DND-41 (cell line): Measurements from ENCODE around the gene FBXO10.

ENCODE experiments used
- ATAC-seq: fragments of 200-7000 bp; cut with Tn5 transposase; 3 replicates; pipeline ENCODE4 v1.9.1; 2021; ENCODE audit warnings: low read depth; ENCODE audit not compliant: insufficient read depth
- DNase-seq: peaks from one replicate; pipeline ENCODE4 v3.0.0-alpha.2; 2020
- H2AFZ ChIP-seq: 2 replicates; pipeline ENCODE4 v1.6.0; 2012; ENCODE audit warnings: low read depth, low read length
- H3K27ac ChIP-seq: 2 replicates; pipeline ENCODE4 v1.5.1; 2012; ENCODE audit warnings: low read length, inconsistent platforms
- H3K27me3 ChIP-seq: fragments of 200-600 bp; sonication (generic); 2 replicates; pipeline ENCODE4 v1.6.0; 2012; ENCODE audit warnings: low read length, mild to moderate bottlenecking, inconsistent platforms; ENCODE audit not compliant: insufficient read depth, poor library complexity
- H3K36me3 ChIP-seq: 2 replicates; pipeline ENCODE4 v1.5.1; 2012; ENCODE audit warnings: low read length, inconsistent platforms; ENCODE audit not compliant: insufficient read depth
- H3K4me1 ChIP-seq: 2 replicates; pipeline ENCODE4 v1.5.1; 2012; ENCODE audit warnings: mild to moderate bottlenecking, low read length; ENCODE audit not compliant: insufficient read depth
- H3K4me2 ChIP-seq: 2 replicates; pipeline ENCODE4 v1.6.0; 2012; ENCODE audit warnings: mild to moderate bottlenecking, moderate library complexity, low read length, inconsistent platforms; ENCODE audit not compliant: insufficient read depth
- H3K4me3 ChIP-seq, 2 experiments: fragments of 200-600 bp in 1 of 2; shearing (Covaris generic) in 1 of 2; 2 replicates each; pipeline ENCODE4 v1.5.1; 2012 to 2016; ENCODE audit warnings: inconsistent platforms in 2 of 2, low read length in 2 of 2, mild to moderate bottlenecking in 2 of 2, low read depth in 1 of 2, moderate library complexity in 1 of 2
- H3K79me2 ChIP-seq: 2 replicates; pipeline ENCODE4 v1.6.0; 2012; ENCODE audit warnings: low read length, inconsistent platforms; ENCODE audit not compliant: insufficient read depth
- H3K9ac ChIP-seq: 2 replicates; pipeline ENCODE4 v1.6.0; 2012; ENCODE audit warnings: low read depth, mild to moderate bottlenecking, inconsistent platforms, low read length, moderate library complexity
- H3K9me3 ChIP-seq: 2 replicates; pipeline ENCODE4 v1.5.1; 2012; ENCODE audit warnings: low read length, moderate library complexity, mild to moderate bottlenecking, inconsistent platforms; ENCODE audit not compliant: insufficient read depth, severe bottlenecking
- H4K20me1 ChIP-seq: 2 replicates; pipeline ENCODE4 v1.6.0; 2012; ENCODE audit warnings: low read length; ENCODE audit not compliant: insufficient read depth
- EZH2 ChIP-seq: IDR thresholded peaks from 3 replicates; pipeline ENCODE4 v1.6.1; 2012; ENCODE audit warnings: borderline replicate concordance, low read depth, mild to moderate bottlenecking, moderate library complexity, low read length, inconsistent platforms; ENCODE audit not compliant: severe bottlenecking
- TF ChIP-seq, protein P1 (sequence below): IDR thresholded peaks from 2 replicates; pipeline ENCODE4 v1.5.1; 2012; ENCODE audit warnings: borderline replicate concordance, low read length, moderate library complexity, mild to moderate bottlenecking; ENCODE audit not compliant: poor library complexity, severe bottlenecking; ENCODE audit errors: extremely low read depth

FBXO10 gene

DNA sequence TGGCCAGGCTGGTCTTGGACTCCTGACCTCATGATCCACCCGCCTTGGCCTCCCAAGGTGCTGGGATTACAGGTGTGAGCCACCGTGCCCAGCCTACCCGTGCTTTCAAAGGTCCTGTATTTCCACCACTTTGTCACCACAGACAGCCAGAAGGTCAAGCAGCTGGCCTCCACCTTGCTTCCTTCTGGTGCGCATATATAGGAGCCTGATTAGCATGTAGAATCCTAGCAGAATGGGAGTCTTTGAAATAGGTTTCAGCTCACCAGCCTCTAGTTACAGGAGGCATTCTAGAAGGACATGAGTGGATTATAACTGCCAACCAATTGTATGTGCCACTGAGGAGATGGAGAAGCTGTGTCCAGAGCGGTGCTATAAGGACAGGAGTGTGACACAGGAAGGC, 71.6 kb downstream of the FBXO10 start:
- H2AFZ ChIP-seq = no peak overlapping the region
- no peak overlapping the region for H3K27ac ChIP-seq
- no peaks in the 10 kb centered on the region for H3K4me1 ChIP-seq
- H4K20me1 ChIP-seq = peaks cover 9% of the 10 kb centered on the region
- H3K36me3 ChIP-seq = peaks cover 75% of the 10 kb centered on the region
- H3K79me2 ChIP-seq = no peaks in the 10 kb centered on the region
- H3K9ac ChIP-seq = no peak overlapping the region
- no peaks in the 10 kb centered on the region for H3K27me3 ChIP-seq
- TF ChIP-seq, protein P1, sequence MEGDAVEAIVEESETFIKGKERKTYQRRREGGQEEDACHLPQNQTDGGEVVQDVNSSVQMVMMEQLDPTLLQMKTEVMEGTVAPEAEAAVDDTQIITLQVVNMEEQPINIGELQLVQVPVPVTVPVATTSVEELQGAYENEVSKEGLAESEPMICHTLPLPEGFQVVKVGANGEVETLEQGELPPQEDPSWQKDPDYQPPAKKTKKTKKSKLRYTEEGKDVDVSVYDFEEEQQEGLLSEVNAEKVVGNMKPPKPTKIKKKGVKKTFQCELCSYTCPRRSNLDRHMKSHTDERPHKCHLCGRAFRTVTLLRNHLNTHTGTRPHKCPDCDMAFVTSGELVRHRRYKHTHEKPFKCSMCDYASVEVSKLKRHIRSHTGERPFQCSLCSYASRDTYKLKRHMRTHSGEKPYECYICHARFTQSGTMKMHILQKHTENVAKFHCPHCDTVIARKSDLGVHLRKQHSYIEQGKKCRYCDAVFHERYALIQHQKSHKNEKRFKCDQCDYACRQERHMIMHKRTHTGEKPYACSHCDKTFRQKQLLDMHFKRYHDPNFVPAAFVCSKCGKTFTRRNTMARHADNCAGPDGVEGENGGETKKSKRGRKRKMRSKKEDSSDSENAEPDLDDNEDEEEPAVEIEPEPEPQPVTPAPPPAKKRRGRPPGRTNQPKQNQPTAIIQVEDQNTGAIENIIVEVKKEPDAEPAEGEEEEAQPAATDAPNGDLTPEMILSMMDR = no peak
- TF ChIP-seq EZH2 = no peak
- no peak overlapping the region for H3K4me2 ChIP-seq
- no peak overlapping the region for H3K4me3 ChIP-seq
- DNase-seq (no peak), ATAC-seq (no peak)
- no peaks in the 10 kb centered on the region for H3K9me3 ChIP-seq

DNA sequence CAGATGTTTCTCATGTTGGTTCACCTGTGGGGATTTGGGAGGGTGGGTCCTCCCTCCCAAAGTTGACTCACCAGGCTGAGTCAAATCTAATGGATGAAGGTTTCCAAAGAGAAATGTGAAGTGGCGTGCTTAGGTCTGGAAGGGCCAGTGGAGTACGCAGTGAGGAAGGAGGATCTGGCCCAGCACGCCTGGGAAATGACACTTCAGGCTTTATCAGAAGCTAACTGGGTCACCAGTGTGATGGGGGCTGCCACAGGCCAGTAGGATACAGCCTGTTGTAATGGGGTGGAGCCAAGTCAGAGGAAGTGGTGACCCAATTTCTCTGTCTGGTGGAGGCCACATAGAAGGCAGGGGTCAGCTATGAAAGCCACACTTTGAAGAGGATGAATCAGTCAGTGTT, 72.4 kb downstream of the FBXO10 start:
- H3K4me1 ChIP-seq = no peaks in the 10 kb centered on the region
- DNase-seq (no peak), ATAC-seq (peak; percentile 42; the same call in 1 of the 3 replicates)
- H3K4me3 ChIP-seq = no peak overlapping the region
- H2AFZ ChIP-seq = no peak overlapping the region
- no peak overlapping the region for H3K9ac ChIP-seq
- no peak overlapping the region for H3K4me2 ChIP-seq
- H3K9me3 ChIP-seq = no peaks in the 10 kb centered on the region
- H3K27ac ChIP-seq = no peak overlapping the region
- peaks cover 9% of the 10 kb centered on the region for H4K20me1 ChIP-seq
- no peaks in the 10 kb centered on the region for H3K79me2 ChIP-seq
- H3K27me3 ChIP-seq = no peaks in the 10 kb centered on the region
- TF ChIP-seq, protein P1 = no peak
- no peak for TF ChIP-seq EZH2
- peaks cover 76% of the 10 kb centered on the region for H3K36me3 ChIP-seq

DNA sequence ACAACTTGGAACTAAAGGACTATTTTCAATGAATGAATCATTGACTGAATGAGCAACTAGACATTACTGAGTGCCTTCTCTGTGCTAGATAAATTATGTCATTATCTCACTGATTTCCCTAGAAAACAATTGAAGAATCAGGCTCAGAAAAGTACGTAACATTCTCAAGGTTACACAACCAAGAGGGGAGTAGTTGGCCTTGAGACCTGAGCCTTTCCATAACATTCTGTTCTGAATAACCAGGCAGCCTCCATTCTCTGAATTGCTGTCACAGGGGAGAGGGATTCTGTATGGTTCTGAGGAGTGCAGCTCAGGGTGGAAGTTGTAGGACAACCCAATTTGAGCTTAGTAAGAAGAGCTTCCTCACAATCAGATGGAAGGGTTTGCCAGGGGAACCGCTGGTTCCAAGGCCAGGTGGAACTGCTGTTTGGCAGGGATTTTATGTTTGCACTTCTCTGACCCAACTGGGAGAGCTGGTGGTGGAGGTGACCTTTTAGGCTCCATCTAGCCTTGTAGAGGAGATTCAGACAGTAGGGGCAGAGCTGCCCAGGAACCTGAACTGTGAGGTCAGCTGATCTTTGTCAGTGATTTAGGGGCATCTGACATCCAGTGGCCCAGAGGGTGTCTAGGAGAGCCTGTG, 74.1 kb downstream of the FBXO10 start:
- no peak for TF ChIP-seq EZH2
- TF ChIP-seq, protein P1 = no peak
- H3K27ac ChIP-seq = no peak overlapping the region
- no peak overlapping the region for H3K9ac ChIP-seq
- H3K4me1 ChIP-seq = no peaks in the 10 kb centered on the region
- DNase-seq (no peak), ATAC-seq (no peak)
- H2AFZ ChIP-seq = no peak overlapping the region
- peaks cover 76% of the 10 kb centered on the region for H3K36me3 ChIP-seq
- peaks cover 9% of the 10 kb centered on the region for H4K20me1 ChIP-seq
- H3K79me2 ChIP-seq = no peaks in the 10 kb centered on the region
- H3K9me3 ChIP-seq = no peaks in the 10 kb centered on the region
- H3K4me3 ChIP-seq = no peak overlapping the region
- no peak overlapping the region for H3K4me2 ChIP-seq
- no peaks in the 10 kb centered on the region for H3K27me3 ChIP-seq
